K562 (cell line): ENCODE results near the gene WIPF3. TPM values are rescaled to one million over a fixed set of nuclear protein-coding genes. Genes with fewer than 3 reads are reported as not detected.

Source experiments
- ATAC-seq: fragments of 200-7000 bp; cut with Tn5 transposase; 3 replicates; pipeline ENCODE4 v1.9.1; 2020; ENCODE audit warnings: moderate library complexity
- BruUV-seq: library from RNA; stranded (reverse); fragments of 400-500 nt; replicated peaks from 2 replicates; lab custom pipeline; 2021; lab: Mats Ljungman, UMichigan
- CTCF ChIA-PET: fragments of 300-600 bp; formaldehyde crosslinking; extraction: SDS; loops from one replicate; lab custom pipeline; 2021; ENCODE audit warnings: low intra/inter-chr PET ratio; lab: Yijun Ruan, JAX
- POLR2A ChIA-PET: fragments of 300-600, 350-650 bp; sonication (Branson Sonifier 250); formaldehyde crosslinking; extraction: SDS; loops from one replicate; lab custom pipeline; 2021; ENCODE audit warnings: antibody characterized with exemption, inconsistent platforms; lab: Yijun Ruan, JAX
- DNase-seq, 4 experiments: peaks; one replicate each; pipeline versions ENCODE4 v3.0.0 to v3.0.0-alpha.2; 2011 to 2018; ENCODE audit warnings: low spot score in 3 of 4, mixed read lengths in 3 of 4; ENCODE audit errors: extremely low read depth in 1 of 4
- FAIRE-seq: peaks from 2 replicates; lab custom pipeline; 2011; peaks lifted over from hg19 to GRCh38; lab: Jason Lieb, UNC
- H2AFZ ChIP-seq: 2 replicates; pipeline ENCODE4 v1.6.0; 2011; ENCODE audit warnings: low read depth, low read length, control low read depth, inconsistent platforms
- H3K27ac ChIP-seq: fragments of 200-600 bp; 3 replicates; pipeline ENCODE4 v1.8.0; 2011; ENCODE audit warnings: low read depth, mild to moderate bottlenecking, control low read depth, inconsistent platforms, low read length, moderate library complexity, mixed read lengths; ENCODE audit errors: extremely low read depth
- H3K27me3 ChIP-seq, 2 experiments: fragments of 300-600 bp in 1 of 2; 2 replicates in 1 of 2; 3 replicates in 1 of 2; pipeline versions ENCODE4 v1.6.0 to v1.8.0; 2011; ENCODE audit warnings: inconsistent platforms in 2 of 2, low read length in 2 of 2, mild to moderate bottlenecking in 1 of 2, mixed read lengths in 1 of 2, moderate library complexity in 1 of 2; ENCODE audit not compliant: control insufficient read depth in 2 of 2, insufficient read depth in 2 of 2
- H3K36me3 ChIP-seq: fragments of 300-600 bp; 3 replicates; pipeline ENCODE4 v1.8.0; 2011; ENCODE audit warnings: mild to moderate bottlenecking, low read length, inconsistent platforms; ENCODE audit not compliant: control insufficient read depth, insufficient read depth
- H3K4me1 ChIP-seq, 2 experiments: fragments of 200-600 bp in 1 of 2; replicated peaks in 1 of 2; 2 replicates in 1 of 2; 3 replicates in 1 of 2; pipeline versions ENCODE4 v1.5.1 to v1.8.0; 2011; ENCODE audit warnings: inconsistent platforms in 2 of 2, low read length in 2 of 2, mild to moderate bottlenecking in 1 of 2, mixed read lengths in 1 of 2, moderate library complexity in 1 of 2; ENCODE audit not compliant: control insufficient read depth in 2 of 2, insufficient read depth in 2 of 2
- H3K4me2 ChIP-seq: 2 replicates; pipeline ENCODE4 v1.6.1; 2011; ENCODE audit warnings: low read length, control low read depth, inconsistent platforms, mixed read lengths; ENCODE audit not compliant: insufficient read depth
- H3K4me3 ChIP-seq: fragments of 200-600 bp; sonication (generic), shearing (Covaris generic); 2 replicates; pipeline ENCODE4 v1.5.1; 2016; ENCODE audit warnings: control low read depth, inconsistent platforms
- H3K79me2 ChIP-seq: fragments of 200-600 bp; 3 replicates; pipeline ENCODE4 v1.8.0; 2011; ENCODE audit warnings: low read length, inconsistent platforms; ENCODE audit not compliant: control insufficient read depth, insufficient read depth
- H3K9ac ChIP-seq, 2 experiments: 2 replicates each; pipeline versions ENCODE4 v1.6.0 to v1.6.1; 2011; ENCODE audit warnings: low read depth in 2 of 2, low read length in 2 of 2, control low read depth in 1 of 2, inconsistent platforms in 1 of 2, mild to moderate bottlenecking in 1 of 2, mixed read lengths in 1 of 2; ENCODE audit not compliant: insufficient read depth in 1 of 2
- H3K9me1 ChIP-seq: one replicate; pipeline ENCODE4 v1.6.0; 2011; ENCODE audit warnings: inconsistent platforms, mild to moderate bottlenecking, low read length, moderate library complexity; ENCODE audit not compliant: control insufficient read depth, insufficient read depth
- H3K9me3 ChIP-seq: replicated peaks from 2 replicates; pipeline ENCODE4 v1.5.1; 2011; ENCODE audit warnings: low read depth, low read length, inconsistent platforms; ENCODE audit not compliant: control insufficient read depth, insufficient read depth
- H4K20me1 ChIP-seq: replicated peaks from 2 replicates; pipeline ENCODE4 v1.6.1; 2011; ENCODE audit warnings: low read length, inconsistent platforms, mixed read lengths; ENCODE audit not compliant: control insufficient read depth, insufficient read depth
- CBFA2T2 ChIP-seq: fragments of 450-650 bp; conservative IDR thresholded peaks from 2 replicates; pipeline ENCODE4 v1.6.1; 2017; ENCODE audit warnings: mild to moderate bottlenecking
- CTBP1 ChIP-seq: fragments of 450-650 bp; IDR thresholded peaks from 2 replicates; pipeline ENCODE4 v1.6.1; 2016; ENCODE audit warnings: borderline replicate concordance
- EHMT2 ChIP-seq: fragments of 450-650 bp; IDR thresholded peaks from 2 replicates; pipeline ENCODE4 v1.6.1; 2018; ENCODE audit warnings: antibody characterized with exemption
- HDAC1 ChIP-seq, 2 experiments: fragments of 450-650 bp; IDR thresholded peaks; 2 replicates each; pipeline ENCODE4 v1.6.1; 2016 to 2017; ENCODE audit warnings: inconsistent platforms in 1 of 2, mild to moderate bottlenecking in 1 of 2, moderate library complexity in 1 of 2
- HMGN3 ChIP-seq: IDR thresholded peaks from 2 replicates; pipeline ENCODE4 v1.6.1; 2011; ENCODE audit warnings: borderline replicate concordance, low read depth, mild to moderate bottlenecking, mixed read lengths, low read length; ENCODE audit not compliant: insufficient read length; ENCODE audit errors: extremely low read depth
- HSF4 ChIP-seq: fragments of 250-450 bp; sonication (Bioruptor Pico); IDR thresholded peaks from 2 replicates; pipeline ENCODE4 v2.1.2; 2022; ENCODE audit warnings: mild to moderate bottlenecking, moderate library complexity, borderline replicate concordance
- JUND ChIP-seq, 2 experiments: IDR thresholded peaks; 2 replicates in 1 of 2; 3 replicates in 1 of 2; pipeline ENCODE4 v1.6.1; 2011; ENCODE audit warnings: borderline replicate concordance in 2 of 2, low read depth in 2 of 2, low read length in 2 of 2, improper control_type of control experiment in 1 of 2, missing biosample characterization in 1 of 2, missing genetic modification characterization in 1 of 2, missing genetic modification reagents in 1 of 2
- LCOR ChIP-seq: sonication (generic); formaldehyde crosslinking; IDR thresholded peaks from 2 replicates; pipeline ENCODE4 v1.8.0; 2022; ENCODE audit warnings: mild to moderate bottlenecking, missing genetic modification reagents
- MEF2D ChIP-seq: conservative IDR thresholded peaks from 2 replicates; pipeline ENCODE4 v1.6.1; 2016; ENCODE audit warnings: low read depth, missing genetic modification characterization, missing compliant biosample characterization
- NBN ChIP-seq: fragments of 450-650 bp; IDR thresholded peaks from 2 replicates; pipeline ENCODE4 v1.6.1; 2016; ENCODE audit warnings: low read depth, mild to moderate bottlenecking
- PHB ChIP-seq: fragments of 250-450 bp; sonication (Bioruptor Pico); IDR thresholded peaks from 2 replicates; pipeline ENCODE4 v1.5.0; 2021
- PHTF2 ChIP-seq: fragments of 250-450 bp; sonication (Bioruptor Pico); IDR thresholded peaks from 2 replicates; pipeline ENCODE4 v1.5.0; 2021; ENCODE audit warnings: mild to moderate bottlenecking
- RBM25 ChIP-seq: fragments of 200-400 bp; formaldehyde crosslinking; IDR thresholded peaks from 2 replicates; pipeline ENCODE4 v1.6.1; 2018; ENCODE audit warnings: low read length, low read depth, moderate library complexity; ENCODE audit not compliant: severe bottlenecking
- TAL1 ChIP-seq: fragments of 450-650 bp; IDR thresholded peaks from 2 replicates; pipeline ENCODE4 v1.6.1; 2016; ENCODE audit warnings: mild to moderate bottlenecking
- TEAD2 ChIP-seq: fragments of 450-650 bp; IDR thresholded peaks from 2 replicates; pipeline ENCODE4 v1.6.1; 2016; ENCODE audit warnings: missing genetic modification characterization, control low read depth, missing compliant biosample characterization
- ZNF584 ChIP-seq: fragments of 200-800 bp; sonication (Bioruptor generic); IDR thresholded peaks from 2 replicates; pipeline ENCODE4 v1.6.1; 2016; ENCODE audit warnings: low read depth, mild to moderate bottlenecking, missing genetic modification characterization, missing compliant biosample characterization
- whole genome bisulfite sequencing: fragments of 100-300 bp; shearing (Covaris generic); methylation state at CpG from one replicate; pipeline ENCODE4 v1.1.6; 2016; ENCODE audit warnings: low coverage, mixed read lengths; ENCODE audit not compliant: insufficient coverage; ENCODE audit errors: missing lambda C conversion rate; 5-methylcytosine and 5-hydroxymethylcytosine counted together
- in situ Hi-C: fragments of 300-500 bp; cut with MboI; formaldehyde crosslinking; loops from 4 replicates; pipeline ENCODE4 v1.15.0; 2018; ENCODE audit warnings: inconsistent platforms, mixed read lengths
- intact Hi-C: fragments of 100-400 bp; cut with micrococcal nuclease; formaldehyde crosslinking; loops from 2 replicates; pipeline ENCODE4 v1.14.2; 2022
- polyA plus RNA-seq, 8 experiments: library from polyadenylated mRNA; depleted of rRNA in 4 of 8; stranded (reverse) in 5 of 8; unstranded in 3 of 8; fragments of >200 nt; fragmentation: Nextera tagmentation in 2 of 8; fragmentation: Illumina TruSeq in 1 of 8; extraction: Ambion mirVana in 2 of 8; extraction: Trizol in 1 of 8; gene quantifications; 2 replicates each; pipeline versions ENCODE4 v1.2.1 to v1.2.3, GENCODE V29; 2011 to 2014; ENCODE audit warnings: inconsistent platforms in 1 of 8, missing spikeins in 1 of 8
- total RNA-seq, 7 experiments: library from RNA; depleted of rRNA in 6 of 7; stranded (reverse); fragments of >200 nt in 6 of 7; fragmentation: Illumina TruSeq in 2 of 7; extraction: Trizol in 2 of 7; gene quantifications; 2 replicates each; pipeline versions ENCODE4 v1.2.1 to v1.2.3, GENCODE V29; 2011 to 2021; ENCODE audit warnings: low replicate concordance in 1 of 7
- TF ChIP-seq, protein P1 (sequence below): fragments of 200-800 bp; sonication (Bioruptor generic); IDR thresholded peaks from 2 replicates; pipeline ENCODE4 v1.6.1; 2017; ENCODE audit warnings: missing genetic modification characterization, missing compliant biosample characterization
- TF ChIP-seq, protein P2 (sequence below): sonication (generic); formaldehyde crosslinking; IDR thresholded peaks from 2 replicates; pipeline ENCODE4 v1.8.1; 2023; ENCODE audit warnings: mild to moderate bottlenecking, missing genetic modification reagents
- TF ChIP-seq, protein P3 (sequence below): fragments of 250-450 bp; sonication (Bioruptor Pico); IDR thresholded peaks from 2 replicates; pipeline ENCODE4 v1.8.0; 2022; ENCODE audit warnings: moderate library complexity, mild to moderate bottlenecking, inconsistent platforms

Gene WIPF3
- total and polyA plus RNA-seq, 9 of the 15 experiments (the other 6 are each of a cell fraction or from before 2014, with no cell fraction given), result 0.18 to 3.2 (median 1.7) TPM

DNA sequence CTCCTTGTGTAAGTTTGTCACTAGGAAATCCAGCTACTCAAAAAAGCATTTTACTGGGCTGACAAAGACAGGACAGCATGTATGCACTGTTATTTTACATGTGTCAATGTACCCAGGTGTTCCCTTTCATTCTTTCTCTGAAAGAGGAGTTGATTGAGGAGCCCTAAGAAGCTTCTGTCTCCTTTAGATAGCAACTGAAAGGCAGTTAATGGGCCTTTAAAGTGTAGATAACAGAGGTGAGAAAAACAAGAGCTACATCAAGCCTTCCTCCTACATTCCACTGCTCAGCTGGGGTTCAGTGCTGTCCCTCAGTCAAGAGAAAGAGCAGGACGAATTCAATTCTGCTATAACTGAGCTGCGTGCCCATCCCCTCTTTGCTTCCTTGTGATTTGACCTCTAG is 12.8 kb upstream of the WIPF3 start:
- BruUV-seq, result no TSS peak
- Histone ChIP-seq H3K27ac (peak overlapping the region; percentile 48), H4K20me1 (no peaks in the 10 kb centered on the region), H3K4me3 (no peak overlapping the region), H3K9me1 (no peaks in the 10 kb centered on the region), H3K79me2 (no peaks in the 10 kb centered on the region), H3K4me1 (peaks cover 4 to 50% of the 10 kb centered on the region in 2 experiments; a peak in 4 of 5 replicates), H3K36me3 (no peaks in the 10 kb centered on the region), H3K9me3 (no peaks in the 10 kb centered on the region), H3K4me2 (peak overlapping the region; percentile 65), H3K27me3 (no peaks in the 10 kb centered on the region), H3K9ac (peak overlapping the region in 1 of 2 experiments; percentile 22; a peak in 1 of 4 replicates), H2AFZ (peak overlapping the region; percentile 30; the same call in 1 of the 2 replicates)
- ChIA-PET POLR2A (interaction anchor here (0.7 to 1.5 kb wide), 4 partner anchors 9 to 50 kb away, joined by 3 to 7 read pairs (median 4); no protein-coding TSS in a partner anchor), CTCF (no interaction called here)
- in situ Hi-C loops (no loop called here), intact Hi-C loops (no loop called here)
- FAIRE-seq (peak; percentile 85), ATAC-seq (peak; percentile 95), DNase-seq (peak; percentile 71 to 87 (median 76))
- 0% methylated on average over 2 of the region's 2 CpGs for WGBS
- TF ChIP-seq, protein P1, sequence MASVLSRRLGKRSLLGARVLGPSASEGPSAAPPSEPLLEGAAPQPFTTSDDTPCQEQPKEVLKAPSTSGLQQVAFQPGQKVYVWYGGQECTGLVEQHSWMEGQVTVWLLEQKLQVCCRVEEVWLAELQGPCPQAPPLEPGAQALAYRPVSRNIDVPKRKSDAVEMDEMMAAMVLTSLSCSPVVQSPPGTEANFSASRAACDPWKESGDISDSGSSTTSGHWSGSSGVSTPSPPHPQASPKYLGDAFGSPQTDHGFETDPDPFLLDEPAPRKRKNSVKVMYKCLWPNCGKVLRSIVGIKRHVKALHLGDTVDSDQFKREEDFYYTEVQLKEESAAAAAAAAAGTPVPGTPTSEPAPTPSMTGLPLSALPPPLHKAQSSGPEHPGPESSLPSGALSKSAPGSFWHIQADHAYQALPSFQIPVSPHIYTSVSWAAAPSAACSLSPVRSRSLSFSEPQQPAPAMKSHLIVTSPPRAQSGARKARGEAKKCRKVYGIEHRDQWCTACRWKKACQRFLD, result peak; percentile 85; the same call in 1 of the 2 replicates
- TF ChIP-seq TAL1 (peak; percentile 98), JUND (IDR thresholded peaks at IDR 0.05; ENCODE audit: borderline replicate concordance, low read depth, low read length) (peak; percentile 79), JUND (tag; IDR thresholded peaks at IDR 0.05; ENCODE audit: borderline replicate concordance, low read depth, low read length) (no peak; the same call in 2 of the 3 replicates), ZNF584 (CRISPR knock-in tag) (0 out of 2 replicates have a peak, but pooled peaks have one; percentile 56), HMGN3 (peak; percentile 91), RBM25 (no peak), PHTF2 (CRISPR knock-in tag) (no peak), CBFA2T2 (peak; percentile 98), CTBP1 (peak; percentile 89), TEAD2 (tag) (peak; percentile 65; the same call in 1 of the 2 replicates), MEF2D (peak; percentile 68; the same call in 1 of the 2 replicates), HDAC1 (IDR thresholded peaks at IDR 0.05) (peak in 1 of 2 experiments; percentile 80; a peak in 3 of 4 replicates), HSF4 (CRISPR knock-in tag) (0 out of 2 replicates have a peak, but pooled peaks have one; percentile 8), EHMT2 (peak; percentile 73), NBN (peak; percentile 86), PHB (CRISPR knock-in tag) (no peak), LCOR (CRISPR knock-in tag) (0 out of 2 replicates have a peak, but pooled peaks have one; percentile 42)
- TF ChIP-seq, protein P2, sequence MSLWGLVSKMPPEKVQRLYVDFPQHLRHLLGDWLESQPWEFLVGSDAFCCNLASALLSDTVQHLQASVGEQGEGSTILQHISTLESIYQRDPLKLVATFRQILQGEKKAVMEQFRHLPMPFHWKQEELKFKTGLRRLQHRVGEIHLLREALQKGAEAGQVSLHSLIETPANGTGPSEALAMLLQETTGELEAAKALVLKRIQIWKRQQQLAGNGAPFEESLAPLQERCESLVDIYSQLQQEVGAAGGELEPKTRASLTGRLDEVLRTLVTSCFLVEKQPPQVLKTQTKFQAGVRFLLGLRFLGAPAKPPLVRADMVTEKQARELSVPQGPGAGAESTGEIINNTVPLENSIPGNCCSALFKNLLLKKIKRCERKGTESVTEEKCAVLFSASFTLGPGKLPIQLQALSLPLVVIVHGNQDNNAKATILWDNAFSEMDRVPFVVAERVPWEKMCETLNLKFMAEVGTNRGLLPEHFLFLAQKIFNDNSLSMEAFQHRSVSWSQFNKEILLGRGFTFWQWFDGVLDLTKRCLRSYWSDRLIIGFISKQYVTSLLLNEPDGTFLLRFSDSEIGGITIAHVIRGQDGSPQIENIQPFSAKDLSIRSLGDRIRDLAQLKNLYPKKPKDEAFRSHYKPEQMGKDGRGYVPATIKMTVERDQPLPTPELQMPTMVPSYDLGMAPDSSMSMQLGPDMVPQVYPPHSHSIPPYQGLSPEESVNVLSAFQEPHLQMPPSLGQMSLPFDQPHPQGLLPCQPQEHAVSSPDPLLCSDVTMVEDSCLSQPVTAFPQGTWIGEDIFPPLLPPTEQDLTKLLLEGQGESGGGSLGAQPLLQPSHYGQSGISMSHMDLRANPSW, result no peak
- TF ChIP-seq, protein P3, sequence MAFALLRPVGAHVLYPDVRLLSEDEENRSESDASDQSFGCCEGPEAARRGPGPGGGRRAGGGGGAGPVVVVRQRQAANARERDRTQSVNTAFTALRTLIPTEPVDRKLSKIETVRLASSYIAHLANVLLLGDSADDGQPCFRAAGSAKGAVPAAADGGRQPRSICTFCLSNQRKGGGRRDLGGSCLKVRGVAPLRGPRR (CRISPR knock-in tag), result no peak
